ENCODE results near the gene PNLIPRP2. TPM values are rescaled to one million over a fixed set of nuclear protein-coding genes. Genes with fewer than 3 reads are reported as not detected.

PNLIPRP2 gene
- total and polyA plus RNA-seq, 2 of the 4 experiments (the other 2 are of a cell fraction): not detected

GRCh38 chr10:116659049-116659670, 38.4 kb downstream of the PNLIPRP2 start:
- DNase-seq (no peak), ATAC-seq (ENCODE audit: low read depth) (no peak)
- BruUV-seq (replicated peaks): no TSS peak
- Histone ChIP-seq H2BK20ac (ENCODE audit: low read depth, low read length) (no peak overlapping the region), H3K4me1 (ENCODE audit: control insufficient read depth, insufficient read depth, low read length) (no peaks in the 10 kb centered on the region), H3K56ac (ENCODE audit: extremely low read depth, insufficient read depth, low read length) (no peak overlapping the region), H3K4me2 (ENCODE audit: low read depth, low read length) (no peak overlapping the region), H3K18ac (ENCODE audit: low read depth, low read length) (no peak overlapping the region), H3K9me1 (ENCODE audit: insufficient read depth, low read length) (no peaks in the 10 kb centered on the region), H2BK15ac (ENCODE audit: low read depth, low read length) (no peak overlapping the region), H3K4ac (ENCODE audit: low read depth, low read length) (no peak overlapping the region), H4K91ac (ENCODE audit: insufficient read depth, low read depth, low read length) (no peak overlapping the region), H3K9me3 (ENCODE audit: control insufficient read depth, insufficient read depth, low read length) (no peaks in the 10 kb centered on the region), H2AK9ac (replicated peaks; ENCODE audit: low read depth, low read length, poor library complexity) (no peak overlapping the region), H4K8ac (ENCODE audit: low read depth in 2 of 2, low read length in 2 of 2) (no peak overlapping the region), H3K27ac (ENCODE audit: insufficient read depth, low read length) (no peak overlapping the region), H4K20me1 (ENCODE audit: insufficient read depth, low read length) (no peaks in the 10 kb centered on the region), H2AFZ (replicated peaks; ENCODE audit: low read length, poor library complexity) (no peak overlapping the region), H3K36me3 (ENCODE audit: control insufficient read depth, insufficient read depth, low read length) (no peaks in the 10 kb centered on the region), H3K4me3 (ENCODE audit: insufficient read depth, low read depth, low read length) (no peak overlapping the region), H3K23ac (ENCODE audit: low read depth, low read length) (no peak overlapping the region), H4K5ac (ENCODE audit: low read depth, low read length) (no peak overlapping the region), H3K27me3 (ENCODE audit: control insufficient read depth, insufficient read depth, low read length) (peaks cover 2% of the 10 kb centered on the region; the same call in 1 of the 2 replicates), H2BK5ac (ENCODE audit: low read depth, low read length, poor library complexity, severe bottlenecking) (no peak overlapping the region), H3K9ac (ENCODE audit: low read depth, low read length) (no peak overlapping the region), H3K14ac (replicated peaks; ENCODE audit: low read depth, low read length) (no peak overlapping the region), H2BK120ac (ENCODE audit: low read depth, low read length) (no peak overlapping the region), H3K79me1 (ENCODE audit: low read depth in 1 of 2, low read length in 2 of 2) (no peaks in the 10 kb centered on the region), H2AK5ac (ENCODE audit: low read depth, low read length) (no peak overlapping the region)
- TF ChIP-seq USF2 (IDR thresholded peaks at IDR 0.05; ENCODE audit: low read depth, low read length) (no peak), RFX5 (IDR thresholded peaks at IDR 0.05; ENCODE audit: low read depth, low read length) (no peak), BHLHE40 (IDR thresholded peaks at IDR 0.05; ENCODE audit: low read depth, low read length) (no peak), RAD21 (IDR thresholded peaks at IDR 0.05; ENCODE audit: low read length) (no peak), MXI1 (IDR thresholded peaks at IDR 0.05; ENCODE audit: borderline replicate concordance, low read depth, low read length) (no peak), MAZ (IDR thresholded peaks at IDR 0.05; ENCODE audit: borderline replicate concordance, low read depth, low read length) (no peak)
- TF ChIP-seq, protein P1, sequence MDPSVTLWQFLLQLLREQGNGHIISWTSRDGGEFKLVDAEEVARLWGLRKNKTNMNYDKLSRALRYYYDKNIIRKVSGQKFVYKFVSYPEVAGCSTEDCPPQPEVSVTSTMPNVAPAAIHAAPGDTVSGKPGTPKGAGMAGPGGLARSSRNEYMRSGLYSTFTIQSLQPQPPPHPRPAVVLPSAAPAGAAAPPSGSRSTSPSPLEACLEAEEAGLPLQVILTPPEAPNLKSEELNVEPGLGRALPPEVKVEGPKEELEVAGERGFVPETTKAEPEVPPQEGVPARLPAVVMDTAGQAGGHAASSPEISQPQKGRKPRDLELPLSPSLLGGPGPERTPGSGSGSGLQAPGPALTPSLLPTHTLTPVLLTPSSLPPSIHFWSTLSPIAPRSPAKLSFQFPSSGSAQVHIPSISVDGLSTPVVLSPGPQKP (IDR thresholded peaks at IDR 0.05; ENCODE audit: borderline replicate concordance, low read depth, low read length): no peak
- in situ Hi-C loops (cut with MboI; ENCODE audit: low sequenced_read_pairs): no loop called here
- ChIA-PET CTCF (no interaction called here), POLR2A (ENCODE audit: unreplicated experiment) (no interaction called here)
- intact Hi-C loops (cut with micrococcal nuclease): no loop called here
- dilution Hi-C loops (cut with HindIII; ENCODE audit: low sequenced_read_pairs, unreplicated experiment): no loop called here
- 43% methylated on average over 5 of the region's 10 CpGs; no CpG with 5 or more reads in 1 of the 2 experiments for WGBS, 2 experiments (ENCODE audit: extremely low coverage in 2 of 2, insufficient read length in 1 of 2)

All from IMR-90 (cell line).